Activated CD4-positive, alpha-beta T cell treated with anti-CD3 and anti-CD28 coated beads, Interleukin-2, amount 50 U/mL, for 1 hour (primary cell): ENCODE data around the gene SERPINA4.

Source experiments
- DNase-seq: peaks from one replicate; pipeline ENCODE4 v3.0.0-alpha.2; 2020

SERPINA4 gene

DNA sequence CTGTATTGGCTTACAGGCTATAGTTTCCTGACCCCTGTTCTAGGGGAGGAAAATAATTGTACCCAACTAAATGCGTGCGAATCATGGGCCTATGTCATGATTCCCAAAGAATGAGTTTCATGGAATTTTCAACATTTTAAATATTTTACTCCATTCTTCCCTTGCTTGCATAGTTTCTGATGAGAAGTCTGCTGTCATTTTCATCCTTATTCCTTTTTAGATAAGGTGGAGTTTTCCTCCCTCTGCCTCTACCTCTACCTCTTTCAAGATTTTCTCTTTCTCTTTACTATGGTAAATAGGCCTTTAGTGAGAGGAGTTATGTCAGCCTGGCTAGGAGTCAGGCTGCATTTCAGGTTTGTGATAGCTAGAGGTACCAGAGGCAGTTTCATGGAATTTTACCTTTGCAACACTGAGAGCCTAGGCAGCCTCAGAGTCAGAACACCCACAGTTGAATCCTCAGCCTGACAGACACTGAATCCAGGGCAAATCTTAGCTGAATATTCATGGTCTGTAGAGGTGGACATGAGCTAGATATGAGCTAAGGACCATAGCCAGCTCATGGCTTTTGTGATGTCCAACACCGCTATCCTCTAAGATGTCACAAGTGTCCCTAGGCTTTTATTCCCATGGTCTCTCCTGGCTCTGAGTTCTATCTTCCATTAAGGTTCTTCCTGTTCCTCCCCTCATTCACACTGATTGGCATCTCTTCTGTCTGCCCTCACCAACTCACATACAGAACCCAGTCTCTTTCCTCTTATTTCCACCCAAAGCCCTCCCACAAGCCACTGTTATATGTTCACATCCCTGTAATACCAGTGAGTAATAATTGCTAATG, 57.0 kb downstream of the SERPINA4 start:
- no peak for DNase-seq

DNA sequence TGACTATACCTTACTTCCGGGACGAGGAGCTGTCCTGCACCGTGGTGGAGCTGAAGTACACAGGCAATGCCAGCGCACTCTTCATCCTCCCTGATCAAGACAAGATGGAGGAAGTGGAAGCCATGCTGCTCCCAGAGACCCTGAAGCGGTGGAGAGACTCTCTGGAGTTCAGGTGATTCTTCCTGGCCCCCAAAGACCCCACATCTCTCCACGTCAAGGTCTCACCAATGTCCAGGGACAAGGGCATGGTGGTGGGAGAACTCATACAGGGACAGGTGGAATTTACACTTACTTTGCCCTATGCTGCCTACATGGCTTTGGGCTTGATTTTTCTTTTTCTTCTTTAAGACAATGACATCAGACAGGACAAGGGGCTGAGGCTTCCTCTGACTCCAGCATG, 58.1 kb downstream of the SERPINA4 start:
- no peak for DNase-seq
